ENCODE data around the gene PARD3B.
"Not testable (repeated sequence)": the region's sequence is repeated elsewhere in the genome, so short reads cannot be mapped to it uniquely, and the experiment has no call there.

PARD3B gene

GRCh38 chr2:205471776-205472175 is 926.5 kb downstream of the PARD3B start:
- no peak for DNase-seq (ENCODE audit: extremely low read depth in 1 of 2, low read depth in 1 of 2)

- DNase-seq (ENCODE audit: extremely low read depth in 1 of 2, low read depth in 1 of 2): no peak
These were observed 928.5 kb downstream of the PARD3B start for GRCh38 chr2:205473791-205474190.

DNA sequence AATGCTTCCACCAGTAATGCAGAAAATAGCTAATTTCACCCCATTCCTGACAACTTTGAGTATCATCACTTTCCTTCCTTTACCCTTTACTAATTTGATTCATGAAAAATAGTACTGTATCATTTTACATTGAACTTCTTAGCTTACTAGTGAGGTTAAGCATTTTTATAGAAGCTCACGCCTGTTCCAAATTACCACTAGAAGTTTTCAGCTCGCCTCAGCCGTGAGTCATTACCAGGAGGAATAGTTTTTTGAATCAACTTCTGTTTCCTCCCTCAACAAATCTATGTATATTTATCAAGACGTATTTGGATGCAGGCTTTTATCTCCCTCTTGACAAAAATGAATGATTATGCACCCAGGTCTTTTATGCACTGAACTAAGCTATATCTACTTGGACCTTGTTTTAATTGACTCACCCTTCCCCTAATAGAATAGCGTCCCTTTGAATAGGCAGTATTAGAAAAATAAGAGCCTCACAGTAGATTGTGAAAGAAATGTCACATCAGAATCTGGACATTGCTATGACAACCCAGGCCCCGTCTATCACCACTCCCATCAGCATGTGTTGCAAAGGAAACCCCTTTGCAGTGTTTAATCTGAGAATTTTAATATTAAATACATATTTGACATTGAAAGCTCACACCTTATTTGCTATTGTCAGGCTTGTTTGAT is 929.6 kb downstream of the PARD3B start:
- no peak for DNase-seq (ENCODE audit: extremely low read depth in 1 of 2, low read depth in 1 of 2)

DNA sequence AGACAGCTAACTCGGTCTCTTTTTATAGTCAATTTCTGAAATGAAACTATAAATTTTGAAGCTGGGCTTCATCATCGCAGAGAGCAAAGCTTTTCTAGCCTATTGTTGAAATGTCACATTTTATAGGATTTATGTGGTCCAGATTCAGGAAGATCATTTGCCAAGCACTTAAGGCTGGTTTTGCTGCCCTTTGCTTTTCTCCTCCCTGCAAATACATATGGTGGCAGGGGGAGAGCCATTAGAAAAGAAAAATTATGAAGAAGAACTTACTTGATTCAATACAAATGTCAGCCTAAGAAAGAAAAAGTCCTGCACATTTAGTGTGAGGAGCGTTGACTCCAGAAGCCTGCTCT is 930.1 kb downstream of the PARD3B start:
- DNase-seq (ENCODE audit: extremely low read depth in 1 of 2, low read depth in 1 of 2): no peak

- no peak for DNase-seq (ENCODE audit: extremely low read depth in 1 of 2, low read depth in 1 of 2)
These were observed 931.9 kb downstream of the PARD3B start for GRCh38 chr2:205477016-205477705.

- no peak for DNase-seq (ENCODE audit: extremely low read depth in 1 of 2, low read depth in 1 of 2)
These were observed 936.6 kb downstream of the PARD3B start for GRCh38 chr2:205481861-205482260.

DNA sequence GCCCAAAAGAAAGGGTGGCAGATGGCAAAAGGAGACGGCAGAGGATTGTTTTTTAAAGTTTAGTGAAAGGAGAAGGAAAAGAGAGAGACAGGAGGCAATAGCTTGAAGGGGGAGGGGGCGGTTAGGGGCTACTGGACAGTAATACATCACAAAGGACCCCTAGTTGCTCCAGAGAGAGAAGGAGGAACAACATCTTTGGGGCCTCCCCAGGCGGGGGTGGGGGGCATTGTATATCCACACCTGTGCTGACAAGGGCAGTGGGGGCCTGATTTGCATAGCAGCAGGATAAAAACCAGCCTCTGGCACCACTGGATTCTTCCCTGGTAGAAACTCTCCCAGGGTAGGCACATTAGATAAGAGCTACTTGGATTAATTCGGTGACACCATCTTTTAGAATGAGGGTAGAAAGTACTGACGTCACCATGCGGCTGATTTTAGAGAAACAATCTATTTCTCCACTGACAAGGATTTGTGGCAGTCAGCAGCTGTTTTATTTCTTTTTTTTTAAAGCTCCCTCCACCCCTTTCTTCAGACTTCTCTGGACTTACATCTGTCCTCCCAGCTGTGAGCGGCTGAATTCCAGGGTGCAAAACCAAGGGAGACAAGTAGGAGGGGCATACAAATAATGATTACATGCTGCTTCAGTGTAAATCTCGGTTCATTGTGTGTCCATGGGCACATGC is 937.3 kb downstream of the PARD3B start:
- DNase-seq (ENCODE audit: extremely low read depth in 1 of 2, low read depth in 1 of 2): no peak

GRCh38 chr2:205483095-205483494 is 937.8 kb downstream of the PARD3B start:
- DNase-seq (ENCODE audit: extremely low read depth in 1 of 2, low read depth in 1 of 2): no peak

GRCh38 chr2:205484215-205484614 is 938.9 kb downstream of the PARD3B start:
- DNase-seq (ENCODE audit: extremely low read depth in 1 of 2, low read depth in 1 of 2): no peak

- DNase-seq (ENCODE audit: extremely low read depth in 1 of 2, low read depth in 1 of 2): no peak
These were observed 939.5 kb downstream of the PARD3B start for GRCh38 chr2:205484764-205485163.

DNA sequence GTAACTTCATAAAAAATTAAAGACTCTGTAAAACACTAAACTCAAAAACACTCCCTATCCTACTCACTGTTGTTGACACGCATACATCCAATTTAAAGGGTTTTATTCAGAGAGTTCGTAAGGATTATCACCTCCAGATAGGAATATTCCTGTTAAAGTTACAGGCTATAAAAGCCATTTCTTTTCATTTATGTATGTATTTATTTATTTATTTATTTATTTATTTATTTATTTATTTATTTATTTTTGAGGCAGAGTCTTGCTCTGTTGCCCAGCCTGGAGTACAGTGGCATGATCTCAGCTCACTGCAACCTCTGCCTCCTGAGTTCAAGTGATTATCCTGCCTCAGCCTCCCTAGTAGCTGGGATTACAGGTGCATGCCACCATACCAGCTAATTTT is 948.3 kb downstream of the PARD3B start:
- not testable (repeated sequence) for DNase-seq (ENCODE audit: extremely low read depth in 1 of 2, low read depth in 1 of 2)

GRCh38 chr2:205494537-205495235 is 949.4 kb downstream of the PARD3B start:
- no peak for DNase-seq (ENCODE audit: extremely low read depth in 1 of 2, low read depth in 1 of 2)

- DNase-seq (ENCODE audit: extremely low read depth in 1 of 2, low read depth in 1 of 2): no peak
These were observed 950.5 kb downstream of the PARD3B start for GRCh38 chr2:205495819-205496218.

- DNase-seq (ENCODE audit: extremely low read depth in 1 of 2, low read depth in 1 of 2): no peak
These were observed 951.1 kb downstream of the PARD3B start for GRCh38 chr2:205496370-205496769.

DNA sequence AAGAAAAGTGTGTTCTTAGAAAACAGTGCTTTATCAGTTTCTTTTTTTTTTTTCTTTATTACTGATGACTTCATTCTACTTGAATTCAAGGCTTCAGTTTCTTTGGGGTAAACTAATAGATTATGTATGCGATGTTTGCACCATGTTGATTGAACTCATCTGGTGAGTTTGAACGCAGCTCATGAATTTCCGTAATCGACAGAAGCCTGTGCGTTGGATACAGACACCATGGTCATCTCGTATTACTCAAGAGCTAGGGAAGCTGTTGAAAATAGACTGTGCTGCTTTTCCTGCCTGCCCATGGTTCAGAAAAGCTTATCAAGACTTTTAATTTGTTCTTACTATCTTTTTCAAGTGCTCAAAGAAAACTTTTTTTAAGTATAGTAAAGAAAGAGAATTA is 951.5 kb downstream of the PARD3B start:
- DNase-seq (ENCODE audit: extremely low read depth in 1 of 2, low read depth in 1 of 2): no peak

GRCh38 chr2:205499006-205499405 is 953.7 kb downstream of the PARD3B start:
- no peak for DNase-seq (ENCODE audit: extremely low read depth in 1 of 2, low read depth in 1 of 2)

- DNase-seq (ENCODE audit: extremely low read depth in 1 of 2, low read depth in 1 of 2): no peak
These were observed 954.8 kb downstream of the PARD3B start for GRCh38 chr2:205500065-205500464.

GRCh38 chr2:205500951-205501350 is 955.7 kb downstream of the PARD3B start:
- no peak for DNase-seq (ENCODE audit: extremely low read depth in 1 of 2, low read depth in 1 of 2)

DNA sequence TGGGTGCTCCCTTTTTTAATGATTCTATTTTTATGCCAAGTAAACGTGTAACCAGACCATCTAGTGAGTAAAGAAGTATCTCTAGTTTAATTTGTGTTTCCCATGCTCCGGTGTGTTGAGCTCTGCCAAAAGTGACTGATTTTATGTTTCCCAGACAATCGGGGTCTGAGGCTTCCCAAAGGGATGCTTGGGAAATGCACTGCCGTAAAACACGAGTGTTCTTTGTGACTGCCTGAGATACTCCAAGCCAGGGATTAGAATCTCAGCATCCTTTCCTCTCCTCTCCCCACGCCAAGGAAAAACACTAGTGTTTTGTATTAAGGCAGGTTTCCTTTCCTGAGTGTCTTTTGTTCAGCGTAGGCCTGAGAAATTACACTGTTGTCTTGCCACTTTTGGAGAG is 956.6 kb downstream of the PARD3B start:
- DNase-seq (ENCODE audit: extremely low read depth in 1 of 2, low read depth in 1 of 2): no peak

GRCh38 chr2:205505371-205505770 is 960.1 kb downstream of the PARD3B start:
- DNase-seq (ENCODE audit: extremely low read depth in 1 of 2, low read depth in 1 of 2): no peak

DNA sequence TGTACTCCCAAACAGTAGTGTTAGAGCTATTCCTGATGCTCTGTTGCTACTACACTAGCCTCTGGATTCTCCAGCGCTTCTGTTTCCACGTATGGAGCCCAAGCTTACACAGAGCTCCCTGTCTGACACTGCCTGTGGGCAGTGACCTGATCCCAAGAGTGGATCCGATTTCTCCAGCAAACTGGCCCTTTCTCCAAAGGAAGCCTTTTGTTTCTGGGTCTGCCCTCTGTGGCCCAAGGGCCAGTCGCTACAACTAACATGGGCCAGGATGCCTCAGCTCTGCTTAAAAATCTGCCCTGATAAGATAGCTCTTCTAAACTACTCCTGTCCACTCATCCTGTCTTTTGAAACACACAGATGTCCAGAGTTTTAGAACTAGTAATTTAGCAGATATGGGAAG is 964.4 kb downstream of the PARD3B start:
- no peak for DNase-seq (ENCODE audit: extremely low read depth in 1 of 2, low read depth in 1 of 2)

DNA sequence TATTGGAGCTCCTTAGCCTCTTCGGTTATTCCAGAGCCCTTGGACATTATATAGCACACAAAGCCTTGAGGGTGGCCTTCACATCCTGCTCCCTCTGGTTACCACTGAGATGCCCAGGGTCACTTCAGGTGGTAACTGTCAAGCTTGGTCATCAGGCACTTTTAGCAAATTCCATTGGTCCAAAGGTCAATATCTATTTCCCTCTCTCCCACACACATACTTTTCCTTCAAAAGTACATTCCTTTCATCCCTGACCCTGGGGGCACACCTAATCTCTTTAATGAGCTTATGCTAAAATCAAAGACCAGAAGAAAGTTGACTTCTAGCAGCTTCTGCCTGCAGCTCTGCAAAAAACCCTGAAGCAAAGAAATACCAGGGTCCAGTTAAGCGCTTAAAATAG is 965.1 kb downstream of the PARD3B start:
- no peak for DNase-seq (ENCODE audit: extremely low read depth in 1 of 2, low read depth in 1 of 2)
